HPDE6-E6E7 (cell line): ENCODE measurements around the gene DNAI1.
A peak's percentile ranks its signal among the peaks of the same experiment; 100 is the strongest.

Experiments
- DNase-seq: peaks from one replicate; pipeline ENCODE4 v3.0.0; 2011; ENCODE audit warnings: missing footprints; ENCODE audit errors: extremely low spot score

DNAI1 gene

DNA sequence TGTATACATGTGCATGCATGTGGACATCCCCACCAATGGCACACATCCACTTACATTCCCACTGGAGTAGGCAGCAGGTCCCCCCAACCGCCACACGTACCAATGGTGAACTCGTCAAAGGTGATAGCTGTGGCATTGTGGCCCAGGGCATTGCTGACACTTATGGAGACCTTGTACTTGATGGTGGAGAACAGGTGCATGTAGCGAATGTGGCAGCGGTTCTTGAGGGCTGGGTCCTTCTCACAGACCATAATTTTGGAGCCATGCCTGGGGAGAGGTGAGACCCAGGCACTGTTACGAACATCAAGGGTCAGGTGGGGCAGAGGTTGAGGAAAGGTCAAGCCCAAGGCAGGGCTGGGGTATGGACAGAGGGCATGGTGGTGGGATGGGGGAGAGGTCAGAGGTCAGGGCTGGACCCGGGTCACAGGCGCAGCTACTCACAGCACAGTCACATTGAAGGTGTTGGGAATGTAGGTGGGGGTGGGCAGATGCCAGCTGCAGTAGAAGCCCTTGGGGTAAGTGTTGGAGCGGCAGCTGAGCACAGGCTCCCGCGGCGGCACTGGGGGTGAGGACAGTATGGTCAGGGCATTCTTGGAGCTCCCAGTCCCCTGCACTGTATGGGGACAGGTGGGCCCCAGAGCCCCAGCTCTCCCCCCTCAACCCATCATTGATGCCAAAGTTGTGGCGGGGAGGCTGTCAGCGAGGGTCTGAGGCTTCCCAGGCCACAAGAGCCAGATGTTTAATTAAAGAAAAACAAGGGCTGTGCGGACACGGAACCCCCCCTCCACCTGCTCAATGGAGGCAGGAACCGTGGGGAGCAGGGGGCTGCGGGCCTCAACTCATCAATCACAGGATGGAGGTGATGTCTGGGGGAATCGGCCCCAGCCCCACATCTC is 99.1 kb downstream of the DNAI1 start:
- no peak for DNase-seq

GRCh38 chr9:34558364-34558763 is 99.8 kb downstream of the DNAI1 start:
- DNase-seq, result no peak

- no peak for DNase-seq
Observed at GRCh38 chr9:34558919-34559623, 100.5 kb downstream of the DNAI1 start.

DNA sequence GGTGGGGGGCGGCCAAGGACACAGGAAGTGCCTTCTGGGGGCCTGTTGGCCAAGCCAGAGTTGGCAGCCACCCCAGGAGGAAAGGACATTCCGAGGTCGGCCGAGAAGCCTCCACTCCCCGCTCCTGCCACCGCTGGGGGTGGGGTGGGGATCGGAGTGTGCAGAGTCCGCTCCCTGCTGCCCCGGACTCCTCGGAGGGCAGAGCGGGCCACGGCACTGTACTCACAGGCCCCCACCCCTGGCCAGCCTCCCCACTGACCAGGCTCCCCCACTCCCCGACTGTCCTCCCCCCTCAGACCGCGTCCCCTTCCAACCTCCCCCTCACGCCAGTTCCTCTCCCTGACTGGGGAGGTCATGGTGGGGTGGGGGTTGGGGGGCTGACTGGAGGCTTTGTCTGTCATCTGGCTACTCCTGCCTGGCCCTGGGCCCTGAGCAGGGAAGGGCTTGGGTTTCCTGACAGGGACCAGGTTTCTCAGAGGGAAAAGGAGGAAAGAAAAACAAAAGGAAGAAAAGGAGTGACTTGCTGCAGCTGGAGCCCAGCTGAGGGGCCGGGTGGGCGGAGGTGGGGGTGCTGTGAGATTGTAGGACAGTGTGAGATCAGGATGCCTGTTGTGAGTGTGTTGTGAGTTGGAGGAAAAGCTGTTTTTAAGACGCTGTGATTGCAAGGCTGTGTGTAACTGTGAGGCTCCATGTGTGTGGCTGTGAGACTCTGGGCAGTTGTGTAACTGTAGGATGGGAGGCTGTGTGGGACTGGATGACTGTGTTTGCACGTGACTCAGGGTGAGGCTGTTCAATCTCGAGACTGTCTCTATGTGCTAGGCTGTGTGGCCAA is 101.2 kb downstream of the DNAI1 start:
- DNase-seq, result peak; percentile 38

GRCh38 chr9:34560599-34561214 is 102.1 kb downstream of the DNAI1 start:
- DNase-seq, result no peak

DNA sequence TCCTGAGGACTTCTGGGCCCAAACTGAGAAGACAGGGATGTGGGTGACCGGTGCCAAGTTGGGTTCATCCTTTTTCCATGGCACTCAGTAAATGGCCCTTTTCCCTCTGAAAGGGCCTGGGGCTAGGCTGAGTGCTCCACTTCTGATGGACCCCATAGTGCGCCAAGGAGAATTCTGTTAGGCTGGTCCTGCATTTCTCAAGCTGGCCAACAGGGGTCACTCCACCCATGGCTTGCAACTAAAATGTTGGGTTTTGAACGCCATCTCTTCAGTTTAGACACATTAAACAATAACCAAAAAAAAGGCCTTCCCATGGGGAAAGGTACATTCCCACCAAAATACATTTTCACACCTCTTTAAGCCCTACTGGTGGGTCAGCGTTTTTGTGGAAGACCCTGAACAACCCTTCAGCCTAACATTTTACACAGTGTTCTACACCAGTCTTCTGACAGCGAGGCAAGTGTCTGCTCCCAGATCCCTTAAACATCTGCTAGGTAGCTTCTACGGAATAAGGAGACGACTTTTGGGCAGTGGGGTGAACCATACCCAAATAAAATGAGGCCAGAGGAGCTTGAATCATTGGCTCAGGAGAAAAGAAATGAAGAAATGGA is 103.6 kb downstream of the DNAI1 start:
- DNase-seq, result no peak

GRCh38 chr9:34563262-34563661 is 104.7 kb downstream of the DNAI1 start:
- no peak for DNase-seq

DNA sequence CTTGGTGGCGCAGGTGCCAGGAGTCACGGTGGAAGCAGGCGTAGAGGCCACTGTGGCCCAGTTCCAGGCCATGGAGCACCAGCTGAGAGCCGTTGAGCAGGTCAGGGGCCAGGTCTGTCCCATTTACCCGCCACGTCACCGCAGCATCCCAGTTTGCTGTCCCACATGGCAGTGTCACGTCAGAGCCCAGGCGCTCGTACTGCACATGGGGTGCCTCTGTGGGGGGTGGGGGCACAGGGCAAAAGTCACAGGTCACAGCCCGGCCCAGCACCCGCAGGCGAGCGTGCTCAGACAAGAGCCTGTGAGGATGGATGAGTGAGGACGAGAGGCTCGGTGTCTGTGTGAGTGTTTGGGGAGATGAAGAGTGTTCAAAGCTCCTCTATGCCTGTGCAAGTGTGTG is 106.0 kb downstream of the DNAI1 start:
- DNase-seq, result no peak

- no peak for DNase-seq
Observed at GRCh38 chr9:34565856-34566255, 107.3 kb downstream of the DNAI1 start.

- DNase-seq, result no peak
Observed at GRCh38 chr9:34566322-34566721, 107.7 kb downstream of the DNAI1 start.

GRCh38 chr9:34566972-34567371 is 108.4 kb downstream of the DNAI1 start:
- no peak for DNase-seq

DNA sequence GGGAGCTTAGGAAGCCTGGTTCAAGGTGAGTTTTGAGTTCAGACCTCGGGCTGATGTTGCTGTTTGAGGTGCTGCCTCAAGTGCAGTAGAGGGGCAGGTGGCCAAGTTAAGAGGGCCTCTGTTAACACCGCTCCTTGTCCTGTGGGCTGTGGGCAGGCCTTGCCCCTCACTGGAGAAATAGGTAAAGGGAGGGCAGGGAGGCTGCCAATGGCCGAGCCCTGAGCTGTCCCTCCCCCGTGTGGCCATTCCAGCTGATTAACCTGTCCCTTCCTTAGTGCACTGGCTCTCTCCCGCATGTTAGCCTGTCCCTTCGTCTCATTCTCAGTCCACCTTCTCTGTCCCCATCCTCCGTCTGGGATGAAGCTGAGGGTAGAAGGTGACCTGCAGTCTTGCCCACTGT is 109.5 kb downstream of the DNAI1 start:
- DNase-seq, result no peak

DNA sequence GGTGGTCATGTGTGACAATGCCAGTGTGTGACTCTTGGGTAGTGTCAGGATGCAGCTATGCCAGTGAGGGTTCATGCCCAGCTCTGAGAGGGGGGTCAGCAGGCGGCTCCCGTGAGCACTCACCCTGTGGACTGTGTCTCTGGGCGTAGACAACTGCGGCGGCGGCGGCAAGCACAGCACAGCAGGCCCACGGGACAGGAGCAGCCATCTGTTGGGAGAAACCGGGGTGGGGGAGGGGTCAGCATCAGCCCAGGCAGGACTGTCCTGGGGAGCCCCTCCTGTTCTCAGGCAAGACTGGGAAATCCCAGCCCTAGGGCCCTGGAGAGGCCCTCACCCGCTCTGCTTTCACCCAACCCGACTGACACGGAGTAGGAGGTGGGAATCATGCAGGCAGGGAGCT is 110.2 kb downstream of the DNAI1 start:
- DNase-seq, result no peak

DNA sequence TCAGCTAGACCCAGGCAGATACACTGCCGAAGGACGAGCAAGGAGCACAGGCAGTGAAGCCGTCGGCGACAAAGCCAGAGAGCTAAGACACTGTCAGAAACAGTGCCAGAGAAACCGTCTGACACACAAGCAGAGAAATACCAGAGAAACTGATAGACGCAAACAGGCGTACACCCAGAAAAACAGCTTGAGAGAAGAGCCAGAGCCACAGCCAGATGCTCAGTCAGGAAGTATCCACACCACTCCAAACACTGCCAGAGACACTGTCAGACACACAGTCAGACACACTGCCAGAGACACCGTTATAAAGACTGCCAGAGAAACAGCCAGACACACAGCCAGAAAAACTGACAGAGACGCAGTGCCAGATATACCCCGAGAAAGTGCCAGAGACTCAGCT is 111.8 kb downstream of the DNAI1 start:
- DNase-seq, result no peak
